CD4-positive, alpha-beta T cell treated with Interleukin-12 subunit alpha and Interleukin-12 subunit beta, for 1 hour (primary cell): ENCODE measurements around the gene MARCHF2.
"Not testable (repeated sequence)": the region's sequence is repeated elsewhere in the genome, so short reads cannot be mapped to it uniquely, and the experiment has no call there.

Experiments
- DNase-seq: peaks from one replicate; pipeline ENCODE4 v3.0.0-alpha.2; 2020

Gene MARCHF2

DNA sequence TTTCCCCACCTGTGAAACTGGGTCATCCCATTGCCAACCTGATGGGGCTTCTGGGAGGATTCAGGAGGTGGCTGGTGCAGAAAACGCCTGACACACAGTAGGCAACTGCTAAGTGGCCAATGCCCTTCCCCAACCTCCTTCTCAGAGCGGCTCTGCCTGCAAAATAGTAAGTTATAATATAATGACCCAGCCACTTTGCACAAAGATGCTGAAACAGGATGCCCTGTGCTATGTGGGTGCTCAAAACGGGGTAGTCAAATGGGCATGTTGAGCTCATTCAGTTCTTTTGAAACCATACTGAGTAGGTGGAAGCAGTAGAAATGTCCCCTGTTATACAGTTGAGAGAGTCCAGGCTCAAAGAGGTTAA lies 507 bp downstream of the MARCHF2 start:
- DNase-seq: no peak

DNA sequence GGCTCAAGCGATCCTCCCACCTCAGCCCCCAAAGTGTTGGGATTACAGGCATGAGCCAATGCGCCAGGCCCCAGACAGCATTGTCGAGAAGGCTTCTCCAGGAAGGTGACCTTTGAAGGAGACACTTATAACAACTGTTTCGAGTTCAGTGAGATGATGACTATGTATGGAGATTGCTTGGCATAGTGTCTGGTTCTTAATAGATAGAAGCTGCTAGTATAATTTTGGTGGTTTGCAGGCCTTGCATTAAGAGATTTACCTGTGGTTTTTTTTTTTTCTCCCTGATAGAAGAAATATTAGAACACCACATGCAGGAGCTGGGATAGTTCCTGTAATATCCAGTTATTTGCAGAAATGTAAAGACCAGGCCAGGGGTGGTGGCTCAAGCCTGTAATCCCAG lies 3.7 kb downstream of the MARCHF2 start:
- no peak for DNase-seq

- DNase-seq: no peak
Measured at GRCh38 chr19:8421484-8422461, 8.7 kb downstream of the MARCHF2 start.

GRCh38 chr19:8423817-8424223 lies 10.7 kb downstream of the MARCHF2 start:
- no peak for DNase-seq

GRCh38 chr19:8425331-8425730 lies 12.2 kb downstream of the MARCHF2 start:
- not testable (repeated sequence) for DNase-seq

DNA sequence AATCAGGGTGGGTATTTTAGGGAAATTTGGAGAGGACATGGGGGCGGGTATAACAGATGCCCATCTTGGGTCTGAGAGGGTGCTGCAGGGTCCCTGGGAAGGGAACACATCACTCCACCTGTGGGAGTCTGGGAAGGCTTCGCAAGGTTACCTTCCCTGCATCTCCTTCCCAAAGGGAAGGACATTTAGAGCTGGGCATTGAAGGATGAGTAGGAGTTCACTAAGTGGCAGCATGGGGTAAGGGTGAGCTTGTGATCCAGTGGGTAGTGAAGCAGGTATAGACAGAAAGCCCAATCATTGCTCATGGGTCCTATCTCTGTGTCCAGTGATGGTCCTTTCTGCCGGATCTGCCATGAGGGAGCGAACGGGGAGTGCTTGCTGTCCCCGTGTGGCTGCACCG lies 13.2 kb downstream of the MARCHF2 start:
- DNase-seq: no peak

DNA sequence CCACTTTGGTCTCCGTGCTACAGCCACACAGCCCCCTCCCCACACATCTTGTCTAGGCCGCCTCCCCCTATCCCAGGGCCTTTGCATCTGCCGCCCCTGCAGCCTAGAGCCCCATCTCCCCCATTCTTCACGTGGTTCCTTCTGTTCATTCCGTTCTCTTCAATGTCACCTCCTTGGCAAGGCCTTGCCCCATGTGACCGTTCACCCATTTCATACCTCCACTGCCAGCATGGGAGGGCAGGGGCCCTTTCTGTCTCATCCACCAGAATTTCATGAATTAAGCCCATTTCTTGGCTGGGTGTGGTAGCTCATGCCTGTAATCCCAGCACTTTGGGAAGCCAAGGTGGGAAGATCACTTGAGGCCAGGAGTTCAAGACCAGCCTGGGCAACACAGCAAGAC lies 15.9 kb downstream of the MARCHF2 start:
- no peak for DNase-seq

DNA sequence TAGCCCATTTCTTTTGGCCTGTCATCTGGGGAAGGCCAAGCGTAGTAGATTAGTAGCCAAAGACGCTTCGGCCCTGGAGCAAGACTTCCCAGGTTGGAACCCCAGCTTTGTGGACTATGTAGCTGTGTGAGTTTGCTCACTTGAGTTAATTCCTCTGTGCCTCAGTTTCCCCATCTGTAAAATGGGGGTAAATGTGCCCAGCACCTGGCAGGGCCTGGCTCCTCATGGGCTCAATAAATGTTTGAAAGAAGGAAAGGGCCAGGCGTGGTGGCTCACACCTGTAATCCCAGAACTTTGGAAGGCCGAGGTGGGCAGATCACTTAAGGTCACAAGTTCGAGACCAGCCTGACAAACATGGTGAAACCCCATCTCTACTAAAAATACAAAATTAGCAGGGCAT lies 16.7 kb downstream of the MARCHF2 start:
- no peak for DNase-seq

DNA sequence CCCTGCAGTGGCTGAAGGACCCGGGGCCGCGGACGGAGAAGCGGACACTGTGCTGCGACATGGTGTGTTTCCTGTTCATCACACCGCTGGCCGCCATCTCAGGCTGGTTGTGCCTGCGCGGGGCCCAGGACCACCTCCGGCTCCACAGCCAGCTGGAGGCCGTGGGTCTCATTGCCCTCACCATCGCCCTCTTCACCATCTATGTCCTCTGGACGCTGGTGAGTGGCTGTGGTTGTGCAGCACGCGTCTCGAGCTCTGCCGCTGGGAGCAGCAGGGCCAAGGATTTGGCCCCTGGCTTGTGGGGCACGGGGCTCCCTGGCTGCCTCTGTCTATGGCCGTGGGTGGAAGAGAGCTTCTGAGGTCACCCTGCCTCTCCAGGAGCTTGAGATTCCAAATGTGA lies 17.5 kb downstream of the MARCHF2 start:
- no peak for DNase-seq

GRCh38 chr19:8438236-8438635 lies 25.1 kb downstream of the MARCHF2 start:
- DNase-seq: no peak

- DNase-seq: no peak
Measured at GRCh38 chr19:8441725-8442544, 28.8 kb downstream of the MARCHF2 start.

GRCh38 chr19:8444140-8444676 lies 31.1 kb downstream of the MARCHF2 start:
- not testable (repeated sequence) for DNase-seq

- DNase-seq: peak; percentile 100
Measured at GRCh38 chr19:8444677-8445487, 31.8 kb downstream of the MARCHF2 start, which contains the start of gene HNRNPM. HNRNPM (plus strand) TSS chr19:8444975; CDS start chr19:8444999, 24 bp downstream.

DNA sequence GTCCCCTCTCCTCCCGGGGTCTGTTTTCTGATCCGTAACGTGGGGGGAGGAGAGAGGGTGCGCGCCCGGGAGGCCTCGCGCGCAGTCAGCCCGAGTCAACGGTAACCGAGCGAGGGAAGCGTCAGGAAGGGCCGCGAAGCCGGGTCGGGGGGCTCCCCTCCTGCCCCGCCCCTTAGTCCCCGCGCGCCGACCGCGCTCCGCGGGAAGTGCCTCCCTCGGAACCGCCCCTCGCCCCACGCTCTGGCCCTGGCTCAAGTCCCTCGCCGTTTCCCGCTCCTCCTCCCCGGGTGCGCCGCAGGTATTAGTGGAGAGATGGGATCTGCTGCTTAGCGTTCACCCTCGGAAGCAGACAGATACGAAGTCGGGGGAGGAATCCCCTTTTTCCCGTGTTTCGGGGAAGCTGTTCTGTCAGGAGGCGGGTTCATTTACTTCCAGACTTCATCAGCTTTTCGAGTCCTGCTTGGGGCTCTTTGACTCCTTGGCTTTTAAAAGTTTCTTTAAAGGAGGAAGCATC lies 32.4 kb downstream of the MARCHF2 start:
- DNase-seq: peak; percentile 44

GRCh38 chr19:8446061-8446709 lies 33.1 kb downstream of the MARCHF2 start:
- no peak for DNase-seq

DNA sequence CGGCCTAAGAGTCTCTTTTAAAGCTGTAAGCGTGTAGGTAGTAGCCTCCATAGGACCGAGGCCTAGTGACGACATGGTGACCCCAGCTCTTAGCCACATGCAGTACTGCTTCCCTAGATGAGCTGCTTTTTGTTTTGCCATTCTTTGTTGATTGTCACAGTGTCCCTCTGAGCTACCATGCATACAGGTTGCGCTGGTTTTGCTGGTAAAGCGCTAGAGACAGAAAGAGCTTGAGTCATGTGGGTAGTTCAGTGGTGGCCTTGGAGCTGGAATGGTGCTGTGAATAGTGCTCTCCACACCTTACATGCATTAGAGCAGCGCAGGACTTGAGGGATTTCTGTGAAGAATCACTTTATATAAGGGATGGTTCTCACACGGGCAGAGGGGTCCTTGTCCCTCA lies 36.7 kb downstream of the MARCHF2 start:
- DNase-seq: no peak

DNA sequence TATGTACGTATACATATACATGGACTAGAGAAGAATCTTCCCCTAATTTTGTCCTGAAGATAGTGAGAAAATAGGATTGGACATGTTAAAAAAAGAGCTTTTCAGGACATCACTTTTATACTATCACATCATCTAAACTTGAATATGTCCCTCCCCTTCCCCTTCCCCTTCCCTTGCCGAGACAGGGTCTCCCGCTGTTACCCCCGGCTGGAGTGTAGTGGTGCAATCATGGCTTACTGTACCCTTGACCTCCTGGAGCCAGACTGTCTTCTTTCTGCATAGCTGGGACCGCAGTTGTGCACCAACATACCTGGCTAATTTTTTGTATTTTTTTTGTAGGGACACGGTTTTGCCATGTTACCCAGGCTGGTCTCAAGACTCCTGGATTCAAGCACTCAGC lies 38.3 kb downstream of the MARCHF2 start:
- no peak for DNase-seq

DNA sequence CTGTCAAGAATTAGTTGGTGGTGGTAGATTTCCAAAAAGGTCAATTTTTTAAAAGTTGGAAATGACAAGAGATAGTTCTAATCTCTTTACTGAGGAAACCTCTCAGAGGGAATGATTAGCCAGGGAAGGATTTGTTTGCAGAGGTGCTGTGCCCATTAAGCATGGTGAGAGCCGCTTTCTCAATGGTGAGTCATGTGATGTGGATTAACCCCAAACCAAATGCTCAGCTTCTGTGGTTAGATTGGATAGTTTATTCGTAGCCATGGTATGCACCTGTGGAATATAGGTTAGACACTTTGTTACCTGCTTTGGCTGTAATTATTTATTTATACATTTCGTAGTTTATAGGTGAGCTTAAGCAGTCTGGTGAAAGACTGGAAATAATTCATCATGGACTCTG lies 38.8 kb downstream of the MARCHF2 start:
- peak; percentile 33 for DNase-seq

GRCh38 chr19:8452446-8453123 lies 39.5 kb downstream of the MARCHF2 start:
- no peak for DNase-seq

GRCh38 chr19:8453616-8454015 lies 40.5 kb downstream of the MARCHF2 start:
- DNase-seq: no peak

DNA sequence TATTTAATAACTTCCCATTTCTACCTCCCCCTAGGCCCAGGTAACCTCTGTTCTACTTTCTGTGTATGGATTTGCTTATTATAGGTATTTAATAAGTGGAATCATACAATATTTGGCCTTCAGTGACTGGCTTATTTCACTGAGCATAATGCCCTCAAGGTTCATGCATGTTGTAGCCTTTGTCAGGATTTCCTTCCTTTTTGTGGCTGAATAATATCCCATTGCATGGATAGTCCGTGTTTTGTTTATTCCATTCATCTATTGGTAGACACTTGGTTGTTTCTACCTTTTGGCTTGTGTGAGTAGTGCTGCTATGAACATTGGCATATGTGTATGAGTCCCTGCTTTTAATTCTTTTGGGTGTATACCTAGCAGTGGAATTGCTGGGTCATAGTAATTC lies 41.1 kb downstream of the MARCHF2 start:
- no peak for DNase-seq
